ENCODE measurements around the gene IL23R.

GRCh38 chr1:67134695-67135094 lies 31.6 kb upstream of the IL23R start, which contains the start of gene C1orf141:
- TF ChIP-seq POLR2AphosphoS5 (IDR thresholded peaks at IDR 0.05; ENCODE audit: low read depth, low read length) = no peak
- TF ChIP-seq SIN3A (IDR thresholded peaks at IDR 0.05; ENCODE audit: borderline replicate concordance, insufficient read depth, low read length) = no peak
